ENCODE measurements around the gene YARS2. TPM values are rescaled to one million over a fixed set of nuclear protein-coding genes. Genes with fewer than 3 reads are reported as not detected.

Gene YARS2
- polyA plus RNA-seq, 1 experiment, result 27.3 TPM

GRCh38 chr12:32770141-32770540 is 14.4 kb upstream of the YARS2 start:
- no peak overlapping the region for H3K27ac ChIP-seq (ENCODE audit: low read depth, low read length)
- no peak overlapping the region for H3K4me3 ChIP-seq (ENCODE audit: low read depth, low read length)
- ChIA-PET POLR2A (no interaction called here), CTCF (interaction anchor here (1.1 to 2.0 kb wide), 2 partner anchors 14 to 1273 kb away, joined by 3 to 9 read pairs; partner anchors contain the start of gene YARS2)
- TF ChIP-seq, protein P1, sequence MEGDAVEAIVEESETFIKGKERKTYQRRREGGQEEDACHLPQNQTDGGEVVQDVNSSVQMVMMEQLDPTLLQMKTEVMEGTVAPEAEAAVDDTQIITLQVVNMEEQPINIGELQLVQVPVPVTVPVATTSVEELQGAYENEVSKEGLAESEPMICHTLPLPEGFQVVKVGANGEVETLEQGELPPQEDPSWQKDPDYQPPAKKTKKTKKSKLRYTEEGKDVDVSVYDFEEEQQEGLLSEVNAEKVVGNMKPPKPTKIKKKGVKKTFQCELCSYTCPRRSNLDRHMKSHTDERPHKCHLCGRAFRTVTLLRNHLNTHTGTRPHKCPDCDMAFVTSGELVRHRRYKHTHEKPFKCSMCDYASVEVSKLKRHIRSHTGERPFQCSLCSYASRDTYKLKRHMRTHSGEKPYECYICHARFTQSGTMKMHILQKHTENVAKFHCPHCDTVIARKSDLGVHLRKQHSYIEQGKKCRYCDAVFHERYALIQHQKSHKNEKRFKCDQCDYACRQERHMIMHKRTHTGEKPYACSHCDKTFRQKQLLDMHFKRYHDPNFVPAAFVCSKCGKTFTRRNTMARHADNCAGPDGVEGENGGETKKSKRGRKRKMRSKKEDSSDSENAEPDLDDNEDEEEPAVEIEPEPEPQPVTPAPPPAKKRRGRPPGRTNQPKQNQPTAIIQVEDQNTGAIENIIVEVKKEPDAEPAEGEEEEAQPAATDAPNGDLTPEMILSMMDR (IDR thresholded peaks at IDR 0.05; ENCODE audit: low read depth, low read length), result no peak
- DNase-seq (ENCODE audit: low read depth, low spot score), result no peak
- H3K27me3 ChIP-seq (ENCODE audit: control insufficient read depth, insufficient read depth, low read length), result no peaks in the 10 kb centered on the region
- no peaks in the 10 kb centered on the region for H3K9me3 ChIP-seq (ENCODE audit: control insufficient read depth, insufficient read depth, low read length)

DNA sequence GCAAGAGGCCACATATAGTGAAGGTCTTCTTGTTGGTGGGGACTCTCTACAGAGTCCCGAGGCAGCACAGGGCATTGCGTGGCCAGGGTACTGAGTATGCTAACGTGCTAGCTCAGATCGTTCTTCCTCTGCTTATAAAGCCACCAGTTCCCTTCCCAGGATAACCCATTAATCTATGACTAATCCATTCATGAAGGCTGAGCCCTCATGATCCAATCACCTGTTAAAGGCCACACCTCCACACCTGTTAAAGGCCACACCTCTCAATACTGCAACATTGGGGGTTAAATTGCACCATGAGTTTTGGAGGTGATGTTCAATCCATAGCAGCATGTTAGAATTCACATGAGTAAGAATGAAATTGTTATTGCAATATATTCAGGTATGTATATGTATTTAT is 12.8 kb upstream of the YARS2 start:
- Histone ChIP-seq H3K9me3 (ENCODE audit: control insufficient read depth, insufficient read depth, low read length) (no peaks in the 10 kb centered on the region), H3K27ac (ENCODE audit: low read depth, low read length) (no peak overlapping the region), H3K27me3 (ENCODE audit: control insufficient read depth, insufficient read depth, low read length) (no peaks in the 10 kb centered on the region), H3K4me3 (ENCODE audit: low read depth, low read length) (no peak overlapping the region)
- DNase-seq (ENCODE audit: low read depth, low spot score), result no peak
- POLR2A ChIA-PET, result no interaction called here
- TF ChIP-seq, protein P1 (IDR thresholded peaks at IDR 0.05; ENCODE audit: low read depth, low read length), result no peak
- CTCF ChIA-PET, result no interaction called here

GRCh38 chr12:32765906-32766305 is 10.2 kb upstream of the YARS2 start:
- no peaks in the 10 kb centered on the region for H3K9me3 ChIP-seq (ENCODE audit: control insufficient read depth, insufficient read depth, low read length)
- POLR2A ChIA-PET, result no interaction called here
- H3K27ac ChIP-seq (ENCODE audit: low read depth, low read length), result no peak overlapping the region
- H3K27me3 ChIP-seq (ENCODE audit: control insufficient read depth, insufficient read depth, low read length), result no peaks in the 10 kb centered on the region
- H3K4me3 ChIP-seq (ENCODE audit: low read depth, low read length), result no peak overlapping the region
- CTCF ChIA-PET, result no interaction called here
- TF ChIP-seq, protein P1 (IDR thresholded peaks at IDR 0.05; ENCODE audit: low read depth, low read length), result no peak
- no peak for DNase-seq (ENCODE audit: low read depth, low spot score)

- TF ChIP-seq, protein P1 (IDR thresholded peaks at IDR 0.05; ENCODE audit: low read depth, low read length), result no peak
- CTCF ChIA-PET, result interaction anchor here (1.3 to 1.9 kb wide), 2 partner anchors 1259 to 1271 kb away, joined by 3 to 5 read pairs; no protein-coding TSS in a partner anchor
- Histone ChIP-seq H3K27me3 (ENCODE audit: control insufficient read depth, insufficient read depth, low read length) (no peaks in the 10 kb centered on the region), H3K9me3 (ENCODE audit: control insufficient read depth, insufficient read depth, low read length) (no peaks in the 10 kb centered on the region), H3K27ac (ENCODE audit: low read depth, low read length) (no peak overlapping the region), H3K4me3 (ENCODE audit: low read depth, low read length) (no peak overlapping the region)
- no peak for DNase-seq (ENCODE audit: low read depth, low spot score)
- POLR2A ChIA-PET, result no interaction called here
Measured at GRCh38 chr12:32761716-32762115, 6.0 kb upstream of the YARS2 start.

- POLR2A ChIA-PET, result interaction anchor here (0.6 kb wide), 1 partner anchor 1265 kb away, joined by 3 read pairs; the partner anchor contains the start of gene ALG10
- CTCF ChIA-PET, result interaction anchor here (0.5 to 4.9 kb wide), 7 partner anchors 10 to 1272 kb away, joined by 3 to 174 read pairs (median 9); partner anchors contain the start of gene ALG10
- Histone ChIP-seq H3K4me3 (ENCODE audit: low read depth, low read length) (no peak overlapping the region), H3K9me3 (ENCODE audit: control insufficient read depth, insufficient read depth, low read length) (no peaks in the 10 kb centered on the region), H3K27me3 (ENCODE audit: control insufficient read depth, insufficient read depth, low read length) (no peaks in the 10 kb centered on the region), H3K27ac (ENCODE audit: low read depth, low read length) (no peak overlapping the region)
- DNase-seq (ENCODE audit: low read depth, low spot score), result no peak
- TF ChIP-seq, protein P1 (IDR thresholded peaks at IDR 0.05; ENCODE audit: low read depth, low read length), result no peak
Measured at GRCh38 chr12:32757157-32757556, 1.5 kb upstream of the YARS2 start.

All from AG04450 (cell line).